ENCODE measurements around the gene UROC1.

Gene UROC1

DNA sequence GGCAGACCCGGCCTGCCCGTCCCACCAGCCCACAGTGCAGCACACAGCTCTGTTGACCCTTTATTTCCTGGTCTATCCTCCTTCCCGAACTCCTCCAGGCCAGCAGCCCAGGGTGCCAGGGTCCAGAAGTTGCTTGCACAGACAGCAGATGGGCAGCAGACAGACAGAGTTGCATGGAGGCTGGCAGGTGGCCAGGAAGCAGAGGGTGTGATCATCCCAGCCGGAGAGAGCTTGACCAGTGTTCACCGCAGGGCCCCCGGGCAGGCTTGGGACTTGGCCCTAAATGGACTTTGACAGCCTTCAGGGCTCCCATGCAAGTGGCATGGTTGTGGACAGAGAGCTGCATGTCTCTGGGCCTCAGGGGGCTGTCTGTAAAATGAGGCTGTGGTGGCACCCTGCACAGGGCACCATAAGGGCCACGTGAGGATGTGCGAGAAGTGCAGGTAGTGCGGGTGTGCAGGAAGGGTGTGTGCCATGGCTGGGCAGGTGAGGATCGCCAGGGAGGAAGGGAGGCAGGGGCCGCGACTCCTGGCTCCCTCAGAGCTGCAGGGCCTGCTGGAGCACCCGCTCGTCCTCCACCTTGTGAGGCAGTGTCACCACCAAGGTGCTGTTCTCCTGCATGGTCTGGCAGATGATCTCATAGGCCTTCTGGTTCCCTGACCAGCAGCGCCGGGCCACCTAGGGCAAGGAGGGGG lies 35.6 kb downstream of the UROC1 start:
- Histone ChIP-seq H3K18ac (ENCODE audit: low read length) (no peak overlapping the region), H4K5ac (ENCODE audit: low read length) (no peak overlapping the region), H3K79me1 (ENCODE audit: low read length) (no peaks in the 10 kb centered on the region), H3K4me3 (ENCODE audit: low read length) (no peak overlapping the region), H2BK5ac (ENCODE audit: low read length) (no peak overlapping the region), H3K4ac (ENCODE audit: low read depth, low read length) (no peak overlapping the region), H3K9ac (ENCODE audit: low read length) (no peak overlapping the region), H3K56ac (ENCODE audit: low read length) (no peak overlapping the region), H2BK120ac (ENCODE audit: low read depth, low read length) (no peak overlapping the region), H2BK15ac (replicated peaks; ENCODE audit: low read depth) (no peak overlapping the region), H3K27ac (ENCODE audit: low read depth, low read length) (no peak overlapping the region), H3K79me2 (ENCODE audit: control insufficient read depth, insufficient read depth, low read length) (no peaks in the 10 kb centered on the region), H4K8ac (ENCODE audit: low read depth, low read length) (no peak overlapping the region), H3K23ac (ENCODE audit: low read length) (no peak overlapping the region), H3K27me3 (ENCODE audit: insufficient read depth, low read length, poor library complexity) (no peaks in the 10 kb centered on the region), H2AK5ac (ENCODE audit: low read length) (no peak overlapping the region), H3K4me2 (ENCODE audit: low read length) (no peak overlapping the region), H3K4me1 (ENCODE audit: control insufficient read depth, low read depth, low read length) (peaks cover 1% of the 10 kb centered on the region), H3K36me3 (ENCODE audit: control insufficient read depth, insufficient read depth, low read length) (no peaks in the 10 kb centered on the region)
- WGBS (ENCODE audit: extremely low coverage, insufficient coverage, low lambda C conversion rate) = no CpG with 5 or more reads among the region's 16 CpGs
- no peak for DNase-seq

- H3K4me2 ChIP-seq (ENCODE audit: low read length) = no peak overlapping the region
- no CpG with 5 or more reads among the region's 8 CpGs for WGBS (ENCODE audit: extremely low coverage, insufficient coverage, low lambda C conversion rate)
- no peak overlapping the region for H4K8ac ChIP-seq (ENCODE audit: low read depth, low read length)
- H3K79me1 ChIP-seq (ENCODE audit: low read length) = no peaks in the 10 kb centered on the region
- no peak overlapping the region for H4K5ac ChIP-seq (ENCODE audit: low read length)
- no peaks in the 10 kb centered on the region for H3K36me3 ChIP-seq (ENCODE audit: control insufficient read depth, insufficient read depth, low read length)
- DNase-seq = no peak
- H2BK120ac ChIP-seq (ENCODE audit: low read depth, low read length) = no peak overlapping the region
- no peak overlapping the region for H2AK5ac ChIP-seq (ENCODE audit: low read length)
- no peak overlapping the region for H3K4me3 ChIP-seq (ENCODE audit: low read length)
- H3K18ac ChIP-seq (ENCODE audit: low read length) = no peak overlapping the region
- H3K9ac ChIP-seq (ENCODE audit: low read length) = no peak overlapping the region
- H2BK5ac ChIP-seq (ENCODE audit: low read length) = no peak overlapping the region
- H3K27ac ChIP-seq (ENCODE audit: low read depth, low read length) = no peak overlapping the region
- no peaks in the 10 kb centered on the region for H3K27me3 ChIP-seq (ENCODE audit: insufficient read depth, low read length, poor library complexity)
- H3K4ac ChIP-seq (ENCODE audit: low read depth, low read length) = no peak overlapping the region
- H3K23ac ChIP-seq (ENCODE audit: low read length) = no peak overlapping the region
- H2BK15ac ChIP-seq (replicated peaks; ENCODE audit: low read depth) = no peak overlapping the region
- H3K4me1 ChIP-seq (ENCODE audit: control insufficient read depth, low read depth, low read length) = peaks cover 2% of the 10 kb centered on the region
- H3K79me2 ChIP-seq (ENCODE audit: control insufficient read depth, insufficient read depth, low read length) = no peaks in the 10 kb centered on the region
- no peak overlapping the region for H3K56ac ChIP-seq (ENCODE audit: low read length)
These were observed 36.7 kb downstream of the UROC1 start for GRCh38 chr3:126480861-126481260.

GRCh38 chr3:126480206-126480605 lies 37.4 kb downstream of the UROC1 start:
- Histone ChIP-seq H3K23ac (ENCODE audit: low read length) (no peak overlapping the region), H3K56ac (ENCODE audit: low read length) (no peak overlapping the region), H3K27me3 (ENCODE audit: insufficient read depth, low read length, poor library complexity) (no peaks in the 10 kb centered on the region), H3K36me3 (ENCODE audit: control insufficient read depth, insufficient read depth, low read length) (no peaks in the 10 kb centered on the region), H3K4me2 (ENCODE audit: low read length) (no peak overlapping the region), H3K4ac (ENCODE audit: low read depth, low read length) (no peak overlapping the region), H2BK15ac (replicated peaks; ENCODE audit: low read depth) (no peak overlapping the region), H3K9ac (ENCODE audit: low read length) (no peak overlapping the region), H3K18ac (ENCODE audit: low read length) (no peak overlapping the region), H3K4me3 (ENCODE audit: low read length) (no peak overlapping the region), H4K8ac (ENCODE audit: low read depth, low read length) (no peak overlapping the region), H3K79me1 (ENCODE audit: low read length) (no peaks in the 10 kb centered on the region), H3K4me1 (ENCODE audit: control insufficient read depth, low read depth, low read length) (peaks cover 2% of the 10 kb centered on the region), H2AK5ac (ENCODE audit: low read length) (no peak overlapping the region), H3K27ac (ENCODE audit: low read depth, low read length) (no peak overlapping the region), H2BK120ac (ENCODE audit: low read depth, low read length) (no peak overlapping the region), H3K79me2 (ENCODE audit: control insufficient read depth, insufficient read depth, low read length) (no peaks in the 10 kb centered on the region), H4K5ac (ENCODE audit: low read length) (no peak overlapping the region), H2BK5ac (ENCODE audit: low read length) (no peak overlapping the region)
- WGBS (ENCODE audit: extremely low coverage, insufficient coverage, low lambda C conversion rate) = no CpG with 5 or more reads among the region's 5 CpGs
- DNase-seq = no peak

DNA sequence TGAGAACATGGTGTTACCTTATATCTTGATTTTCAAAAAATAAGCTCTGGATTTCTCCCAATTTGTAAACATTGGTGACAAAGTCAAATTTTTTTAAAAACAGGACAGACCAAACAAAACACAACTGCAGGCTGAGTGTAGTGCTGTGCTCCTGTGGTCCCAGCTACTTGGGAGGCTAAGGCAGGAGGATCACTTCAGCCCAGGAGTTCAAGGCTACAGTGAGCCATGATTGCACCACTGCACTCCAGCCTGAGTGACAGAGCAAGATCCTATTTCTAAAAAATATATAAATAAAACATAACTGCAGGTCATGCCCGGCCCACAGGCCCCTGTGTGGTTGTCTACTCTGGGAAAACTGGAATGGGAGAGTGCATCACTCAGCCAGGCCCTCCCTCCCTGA lies 37.9 kb downstream of the UROC1 start:
- no CpG with 5 or more reads among the region's 1 CpG for WGBS (ENCODE audit: extremely low coverage, insufficient coverage, low lambda C conversion rate)

GRCh38 chr3:126478581-126479310 lies 38.8 kb downstream of the UROC1 start:
- Histone ChIP-seq H3K56ac (ENCODE audit: low read length) (no peak overlapping the region), H3K18ac (ENCODE audit: low read length) (no peak overlapping the region), H3K27me3 (ENCODE audit: insufficient read depth, low read length, poor library complexity) (no peaks in the 10 kb centered on the region), H2BK15ac (replicated peaks; ENCODE audit: low read depth) (no peak overlapping the region), H2BK5ac (ENCODE audit: low read length) (no peak overlapping the region), H3K27ac (ENCODE audit: low read depth, low read length) (no peak overlapping the region), H3K79me1 (ENCODE audit: low read length) (peaks cover 3% of the 10 kb centered on the region), H4K8ac (ENCODE audit: low read depth, low read length) (no peak overlapping the region), H3K4me1 (ENCODE audit: control insufficient read depth, low read depth, low read length) (peaks cover 5% of the 10 kb centered on the region), H4K5ac (ENCODE audit: low read length) (no peak overlapping the region), H3K9ac (ENCODE audit: low read length) (no peak overlapping the region), H3K4ac (ENCODE audit: low read depth, low read length) (no peak overlapping the region), H2BK120ac (ENCODE audit: low read depth, low read length) (no peak overlapping the region), H3K36me3 (ENCODE audit: control insufficient read depth, insufficient read depth, low read length) (no peaks in the 10 kb centered on the region), H3K23ac (ENCODE audit: low read length) (no peak overlapping the region), H3K4me3 (ENCODE audit: low read length) (no peak overlapping the region), H3K79me2 (ENCODE audit: control insufficient read depth, insufficient read depth, low read length) (peaks cover 4% of the 10 kb centered on the region), H2AK5ac (ENCODE audit: low read length) (no peak overlapping the region), H3K4me2 (ENCODE audit: low read length) (no peak overlapping the region)
- WGBS (ENCODE audit: extremely low coverage, insufficient coverage, low lambda C conversion rate) = no CpG with 5 or more reads among the region's 14 CpGs
- DNase-seq = no peak

More for the DNA sequence above, 37.9 kb downstream of the UROC1 start:
- Histone ChIP-seq H3K23ac (ENCODE audit: low read length) (no peak overlapping the region), H3K27me3 (ENCODE audit: insufficient read depth, low read length, poor library complexity) (no peaks in the 10 kb centered on the region), H3K79me2 (ENCODE audit: control insufficient read depth, insufficient read depth, low read length) (no peaks in the 10 kb centered on the region), H3K9ac (ENCODE audit: low read length) (no peak overlapping the region), H3K18ac (ENCODE audit: low read length) (no peak overlapping the region), H3K36me3 (ENCODE audit: control insufficient read depth, insufficient read depth, low read length) (no peaks in the 10 kb centered on the region), H3K56ac (ENCODE audit: low read length) (no peak overlapping the region), H4K8ac (ENCODE audit: low read depth, low read length) (no peak overlapping the region), H2BK15ac (replicated peaks; ENCODE audit: low read depth) (no peak overlapping the region), H4K5ac (ENCODE audit: low read length) (no peak overlapping the region), H3K79me1 (ENCODE audit: low read length) (no peaks in the 10 kb centered on the region), H3K4me2 (ENCODE audit: low read length) (no peak overlapping the region), H2AK5ac (ENCODE audit: low read length) (no peak overlapping the region), H3K4me3 (ENCODE audit: low read length) (no peak overlapping the region), H2BK120ac (ENCODE audit: low read depth, low read length) (no peak overlapping the region), H3K4ac (ENCODE audit: low read depth, low read length) (no peak overlapping the region), H2BK5ac (ENCODE audit: low read length) (no peak overlapping the region), H3K27ac (ENCODE audit: low read depth, low read length) (no peak overlapping the region), H3K4me1 (ENCODE audit: control insufficient read depth, low read depth, low read length) (peaks cover 2% of the 10 kb centered on the region)
- DNase-seq = no peak

Measured in mesendoderm (in vitro differentiated cells).